UCSD-AML1 (cell line): ENCODE data around the gene ELP4.
"Not testable (repeated sequence)": the region's sequence is repeated elsewhere in the genome, so short reads cannot be mapped to it uniquely, and the experiment has no call there.

ENCODE experiments used
- DNase-seq: peaks from one replicate; lab custom pipeline; 2025; ENCODE audit not compliant: unreplicated experiment; lab: John Stamatoyannopoulos, UW

ELP4 gene

DNA sequence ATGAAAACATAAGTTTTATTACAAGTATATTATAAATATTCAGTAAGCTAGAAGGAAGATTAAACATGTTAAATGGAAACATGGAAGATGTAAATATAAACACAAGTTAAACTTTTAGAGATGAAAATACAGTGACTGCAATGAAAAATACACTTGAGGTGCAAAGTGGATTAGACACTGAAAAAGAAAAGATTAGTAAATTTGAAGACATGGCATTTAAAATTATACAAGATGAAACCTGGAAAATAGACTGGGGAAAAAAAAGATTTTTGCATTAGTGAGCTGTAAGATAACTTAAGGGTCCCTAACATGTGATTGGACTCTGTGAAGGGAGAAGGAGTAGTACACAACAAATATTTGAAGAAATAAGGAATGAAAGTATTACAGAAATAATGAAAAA is 33.3 kb downstream of the ELP4 start:
- no peak for DNase-seq

GRCh38 chr11:31555938-31556337 is 46.4 kb downstream of the ELP4 start:
- DNase-seq: no peak

- no peak for DNase-seq
Measured at GRCh38 chr11:31558001-31558400, 48.4 kb downstream of the ELP4 start.

- no peak for DNase-seq
Measured at GRCh38 chr11:31560842-31561476, 51.4 kb downstream of the ELP4 start.

- DNase-seq: not testable (repeated sequence)
Measured at GRCh38 chr11:31564517-31564916, 55.0 kb downstream of the ELP4 start.

DNA sequence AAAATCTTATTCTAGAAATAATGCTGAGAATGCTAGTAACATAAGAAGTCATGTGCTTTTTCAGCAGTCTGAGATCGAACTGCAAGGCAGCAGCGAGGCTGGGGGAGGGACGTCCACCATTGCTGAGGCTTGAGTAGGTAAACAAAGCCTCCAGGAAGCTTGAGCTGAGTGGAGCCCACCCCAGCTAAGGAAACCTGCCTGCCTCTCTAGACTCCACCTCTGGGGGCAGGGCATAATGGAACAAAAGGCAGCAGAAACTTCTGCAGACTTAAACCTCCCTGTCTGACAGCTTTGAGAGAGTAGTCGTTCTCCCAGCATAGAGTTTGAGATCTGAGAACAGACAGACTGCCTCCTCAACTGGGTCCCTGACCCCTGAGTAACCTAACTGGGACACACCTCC is 64.6 kb downstream of the ELP4 start:
- not testable (repeated sequence) for DNase-seq

- DNase-seq: not testable (repeated sequence)
Measured at GRCh38 chr11:31575764-31576163, 66.2 kb downstream of the ELP4 start.

DNA sequence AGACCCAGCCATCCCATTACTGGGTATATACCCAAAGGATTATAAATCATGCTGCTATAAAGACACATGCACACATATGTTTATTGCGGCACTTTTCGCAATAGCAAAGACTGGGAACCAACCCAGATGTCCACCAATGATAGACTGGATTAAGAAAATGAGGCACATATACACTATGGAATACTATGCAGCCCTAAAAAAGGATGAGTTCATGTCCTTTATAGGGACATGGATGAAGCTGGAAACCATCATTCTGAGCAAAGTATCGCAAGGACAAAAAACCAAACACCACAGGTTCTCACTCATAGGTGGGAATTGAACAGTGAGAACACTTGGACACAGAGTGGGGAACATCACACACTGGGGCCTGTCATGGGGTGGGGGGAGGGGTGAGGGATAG is 69.8 kb downstream of the ELP4 start:
- DNase-seq: not testable (repeated sequence)

- no peak for DNase-seq
Measured at GRCh38 chr11:31582697-31583096, 73.1 kb downstream of the ELP4 start.

DNA sequence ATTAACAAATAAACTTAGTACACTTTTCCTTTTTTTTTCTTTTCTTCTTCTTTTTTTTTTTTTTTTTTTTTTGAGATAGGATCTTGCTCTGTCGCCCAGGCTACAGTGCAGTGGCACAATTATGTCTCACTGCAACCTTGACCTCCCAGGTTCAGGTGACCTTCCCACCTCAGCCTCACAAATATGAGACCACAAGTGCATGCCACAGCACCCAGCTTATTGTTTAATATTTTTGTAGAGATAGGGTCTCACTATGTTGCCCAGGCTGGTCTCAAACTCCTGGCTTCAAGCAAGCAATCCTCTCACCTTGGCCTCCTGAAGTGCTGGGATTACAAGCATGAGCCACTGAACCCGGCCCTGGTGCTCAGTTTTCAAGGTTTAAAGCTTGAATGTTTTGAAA is 88.9 kb downstream of the ELP4 start:
- no peak for DNase-seq

GRCh38 chr11:31601635-31602282 is 92.2 kb downstream of the ELP4 start:
- no peak for DNase-seq

GRCh38 chr11:31606893-31607292 is 97.3 kb downstream of the ELP4 start:
- DNase-seq: no peak

DNA sequence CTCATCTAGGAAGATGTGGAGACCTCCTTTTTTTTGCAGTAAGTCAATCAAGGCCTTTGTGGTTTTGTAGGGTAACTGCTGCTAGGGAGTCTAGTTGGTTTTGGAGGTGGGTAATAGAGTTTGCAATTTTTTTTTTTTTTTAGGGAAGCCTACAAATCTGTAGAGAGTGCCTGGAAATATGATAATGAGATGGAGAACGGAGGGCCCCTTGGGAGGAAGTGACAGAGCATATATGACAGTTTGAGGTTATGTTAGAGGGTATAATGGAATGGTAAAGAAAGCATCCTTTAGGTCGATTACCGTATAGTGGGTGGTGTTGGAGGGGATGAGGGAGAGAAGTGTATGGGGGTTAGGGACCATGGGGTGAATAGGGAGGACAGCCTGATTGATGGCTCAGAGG is 98.3 kb downstream of the ELP4 start:
- DNase-seq: no peak

DNA sequence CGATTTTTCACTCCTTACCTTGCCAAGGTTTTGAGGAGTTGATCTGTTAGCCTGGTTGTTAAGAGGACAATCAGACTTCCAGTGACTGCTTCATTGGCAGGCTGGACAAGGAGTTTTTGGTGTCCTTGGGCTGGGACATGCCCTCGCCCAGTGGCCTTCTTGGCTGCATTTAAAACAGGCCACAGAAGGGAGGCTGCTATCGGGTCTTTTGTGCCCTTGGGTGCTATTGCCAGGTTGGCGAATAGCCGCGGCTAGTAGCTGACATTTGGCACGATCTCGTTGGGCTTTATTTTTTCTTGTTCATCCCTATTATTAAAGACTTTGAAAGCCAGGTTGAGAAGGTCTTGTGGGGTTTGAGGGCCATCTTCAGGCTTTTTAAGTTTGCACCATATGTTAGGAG is 99.4 kb downstream of the ELP4 start:
- no peak for DNase-seq

DNA sequence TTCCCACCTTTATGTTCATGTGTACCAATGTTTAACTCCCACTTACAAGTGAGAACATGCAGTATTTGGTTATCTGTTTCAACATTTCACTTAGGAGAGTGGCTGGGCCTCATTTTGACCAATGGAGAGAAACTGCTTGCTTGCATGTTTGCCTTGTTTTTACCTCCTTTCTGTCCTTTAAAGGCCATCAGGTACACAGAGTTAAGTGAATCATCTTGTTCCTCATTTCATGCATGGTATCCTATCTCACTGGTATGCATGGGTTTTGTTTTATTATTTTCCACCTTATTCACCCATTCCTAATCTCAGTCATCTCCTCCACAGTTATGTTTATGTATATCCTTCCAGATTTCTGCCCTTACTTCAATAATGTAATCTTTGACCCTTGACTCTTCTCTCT is 101.0 kb downstream of the ELP4 start:
- DNase-seq: no peak

- no peak for DNase-seq
Measured at GRCh38 chr11:31617246-31617645, 107.7 kb downstream of the ELP4 start.

GRCh38 chr11:31619980-31620379 is 110.4 kb downstream of the ELP4 start:
- DNase-seq: no peak

- DNase-seq: no peak
Measured at GRCh38 chr11:31620434-31620833, 110.9 kb downstream of the ELP4 start.

DNA sequence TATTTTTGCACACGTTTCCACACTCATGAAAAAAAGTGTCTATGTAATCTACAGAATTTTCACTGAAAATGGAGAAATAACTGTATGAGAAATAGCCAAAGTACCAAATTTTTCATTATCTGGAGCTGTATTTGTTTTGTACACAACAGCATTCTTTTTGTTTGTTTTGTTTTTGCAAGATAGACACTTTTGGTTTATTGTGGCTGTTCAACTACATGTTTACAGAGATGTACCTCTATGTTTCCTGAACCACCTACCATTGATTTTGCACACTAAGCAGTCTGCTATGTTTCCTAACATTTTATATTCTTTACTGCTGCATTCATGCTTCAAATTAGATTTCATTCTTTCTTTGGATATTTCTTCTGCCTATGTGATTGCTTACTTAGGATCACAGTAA is 116.3 kb downstream of the ELP4 start:
- DNase-seq: no peak

DNA sequence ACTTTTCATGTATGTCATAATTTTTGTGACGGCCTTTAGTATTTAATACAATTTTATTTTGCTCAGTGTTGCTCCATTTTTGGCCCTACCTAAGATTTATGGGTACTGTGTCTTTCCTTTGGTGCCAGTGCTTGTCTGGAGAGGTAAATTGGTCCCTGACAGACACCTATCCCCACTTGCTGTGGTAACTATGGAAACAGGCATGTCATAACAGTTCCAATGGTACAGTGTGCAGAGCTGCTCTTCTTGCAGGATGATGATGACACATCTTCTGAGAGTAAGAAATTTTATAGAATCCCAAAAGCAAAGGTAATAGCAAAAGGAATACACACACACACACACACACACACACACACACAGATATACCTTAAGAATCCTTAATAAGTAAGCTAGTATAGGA is 118.5 kb downstream of the ELP4 start:
- DNase-seq: no peak

DNA sequence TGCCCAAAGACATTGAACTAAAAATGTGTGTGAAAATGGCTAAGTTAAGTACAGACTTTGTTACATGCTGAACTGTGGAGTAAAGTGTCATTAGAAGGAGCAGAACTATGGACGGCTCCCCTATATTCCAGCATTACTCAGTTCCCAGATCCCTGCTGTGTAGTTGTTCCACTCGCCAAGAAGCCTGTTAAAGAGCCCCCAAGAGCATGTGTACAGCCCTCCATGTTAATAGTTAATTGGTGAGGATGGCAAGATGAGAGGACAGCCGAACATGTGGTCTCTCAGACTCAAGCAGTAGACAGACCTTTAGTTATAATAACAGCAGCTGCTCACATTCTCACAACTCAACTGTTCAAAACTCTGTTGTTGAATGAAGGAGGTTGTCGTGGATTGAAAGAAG is 127.4 kb downstream of the ELP4 start:
- no peak for DNase-seq

DNA sequence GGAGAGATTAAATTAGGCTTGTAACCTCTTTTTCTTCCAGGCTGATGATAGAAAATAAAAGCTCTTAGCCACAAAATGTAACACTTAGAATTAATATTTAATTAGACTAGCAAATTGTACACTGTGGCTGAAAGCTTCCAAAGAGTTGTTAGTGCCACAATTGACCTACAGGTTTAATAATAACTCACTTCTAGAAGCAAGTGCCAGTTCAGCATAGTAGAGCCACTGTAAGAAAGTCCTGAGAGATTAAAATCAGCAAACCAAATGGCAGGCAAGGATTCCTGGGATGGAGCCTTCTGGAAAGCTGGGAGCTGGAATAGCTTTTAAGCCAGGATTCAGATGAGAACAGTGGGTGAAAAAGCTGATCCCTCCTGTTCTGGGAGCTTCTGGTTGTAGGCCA is 131.0 kb downstream of the ELP4 start:
- no peak for DNase-seq

DNA sequence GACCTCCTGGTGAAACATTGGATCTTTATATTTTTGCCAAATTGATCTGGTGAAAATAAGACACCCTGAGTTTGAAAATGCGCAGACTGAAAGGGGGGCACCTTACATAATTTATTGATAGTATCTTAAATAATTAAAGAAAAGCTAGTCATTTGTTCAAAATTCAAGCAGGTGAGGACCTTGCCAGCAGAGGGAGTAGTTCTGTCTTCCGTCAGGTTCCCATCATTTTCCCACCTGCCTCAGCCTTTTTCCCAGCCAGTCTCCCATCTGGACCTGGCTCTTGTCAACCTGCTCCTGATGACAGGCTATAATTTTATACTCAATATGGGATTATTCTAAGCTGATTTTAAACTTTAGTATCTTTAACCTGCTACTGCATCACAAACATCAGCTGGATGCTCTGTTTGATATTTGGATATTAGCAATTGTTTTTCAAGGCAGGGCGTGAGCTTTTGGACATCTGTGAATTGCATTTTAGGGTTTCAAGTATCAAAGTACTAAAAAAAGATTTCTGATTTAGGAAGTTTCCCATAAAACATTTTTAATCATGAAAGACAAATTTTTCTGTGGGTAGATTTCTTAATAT is 132.0 kb downstream of the ELP4 start:
- no peak for DNase-seq
